Fibroblast of upper back skin (primary cell): ENCODE data around the gene RETN.
"Not testable (repeated sequence)": the region's sequence is repeated elsewhere in the genome, so short reads cannot be mapped to it uniquely, and the experiment has no call there.

Experiments
- DNase-seq: peaks from one replicate; pipeline ENCODE4 v3.0.0-alpha.2; 2013

Gene RETN

GRCh38 chr19:7638802-7639465 lies 29.9 kb upstream of the RETN start:
- DNase-seq: no peak

DNA sequence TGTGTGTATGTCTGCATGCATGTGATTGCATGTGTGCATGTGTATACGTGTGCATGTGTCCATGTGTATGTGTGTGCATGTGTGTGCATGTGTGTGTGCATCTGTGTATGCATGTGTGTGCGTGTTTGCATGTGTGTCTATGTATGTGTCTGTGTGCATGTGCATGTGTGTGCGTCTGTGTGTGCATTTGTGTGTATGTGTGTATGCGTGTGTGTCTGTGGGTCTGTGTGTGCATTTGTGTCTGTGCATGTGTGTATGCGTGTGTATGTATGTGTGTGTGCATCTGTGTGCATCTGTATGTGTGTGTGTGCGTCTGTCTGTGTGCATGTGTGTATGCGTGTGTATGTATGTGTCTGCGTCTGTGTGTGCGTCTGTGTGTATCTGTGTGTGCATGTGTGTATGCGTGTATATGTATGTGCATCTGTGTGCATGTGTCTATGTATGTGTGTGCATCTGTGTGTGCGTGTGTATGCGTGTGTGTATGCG lies 28.9 kb upstream of the RETN start:
- no peak for DNase-seq

DNA sequence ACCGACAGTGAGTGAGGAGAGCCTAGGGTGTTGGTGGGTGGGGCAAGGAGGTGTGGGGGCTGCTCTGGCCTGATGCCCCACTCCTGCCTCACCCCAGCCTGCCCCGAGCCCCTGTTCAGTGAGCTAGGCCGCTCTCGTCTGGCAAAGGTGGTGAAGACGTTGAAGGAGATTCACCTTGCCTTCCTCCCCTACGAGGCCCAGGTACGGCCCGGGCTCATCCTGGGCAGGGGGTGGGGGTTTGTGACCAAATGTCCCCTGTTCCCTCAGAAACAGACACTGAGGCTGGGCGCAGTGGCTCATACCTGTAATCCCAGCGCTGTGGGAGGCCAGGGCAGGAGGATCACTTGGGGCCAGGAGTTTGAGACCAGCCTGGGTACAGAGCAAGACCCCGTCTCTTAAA lies 28.0 kb upstream of the RETN start:
- DNase-seq: no peak

- no peak for DNase-seq
These were observed 27.3 kb upstream of the RETN start for GRCh38 chr19:7641290-7642276.

DNA sequence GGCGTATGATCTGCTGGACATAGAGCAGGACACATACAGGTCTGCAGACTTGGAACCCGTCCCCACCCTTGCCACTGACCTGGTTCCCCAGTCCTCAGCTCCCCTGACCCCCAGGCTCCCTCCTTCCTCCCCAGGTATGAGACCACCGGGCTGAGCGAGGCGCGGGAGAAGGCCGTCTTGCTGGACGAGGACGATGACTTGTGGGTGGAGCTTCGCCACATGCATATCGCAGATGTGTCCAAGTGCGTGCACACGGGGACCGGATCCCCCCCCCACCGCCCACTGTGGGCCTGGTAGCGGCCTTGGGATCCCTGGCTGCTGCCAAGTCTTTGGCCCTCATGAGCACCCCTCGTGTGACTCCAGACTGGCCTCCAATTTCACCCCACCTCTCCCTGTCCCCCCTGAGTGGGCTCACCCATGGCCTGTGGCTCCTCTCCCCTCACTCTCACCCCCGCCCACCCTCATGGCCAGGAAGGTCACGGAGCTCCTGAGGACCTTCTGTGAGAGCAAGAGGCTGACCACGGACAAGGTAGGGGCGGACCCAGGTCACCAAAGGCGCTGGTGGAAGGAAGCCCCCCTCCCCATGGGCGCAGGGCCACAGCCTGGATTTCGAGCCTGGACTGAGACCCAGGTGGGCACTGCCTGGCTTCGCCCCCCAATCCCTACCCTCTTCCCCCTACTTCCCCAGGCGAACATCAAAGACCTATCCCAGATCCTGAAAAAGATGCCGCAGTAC lies 26.4 kb upstream of the RETN start:
- DNase-seq: no peak

- no peak for DNase-seq
These were observed 25.8 kb upstream of the RETN start for GRCh38 chr19:7643031-7643415.

- DNase-seq: not testable (repeated sequence)
These were observed 25.0 kb upstream of the RETN start for GRCh38 chr19:7643629-7644549.

GRCh38 chr19:7644550-7644877 lies 24.3 kb upstream of the RETN start:
- no peak for DNase-seq

GRCh38 chr19:7645163-7645562 lies 23.7 kb upstream of the RETN start:
- DNase-seq: no peak

GRCh38 chr19:7645656-7646425 lies 23.0 kb upstream of the RETN start:
- no peak for DNase-seq

DNA sequence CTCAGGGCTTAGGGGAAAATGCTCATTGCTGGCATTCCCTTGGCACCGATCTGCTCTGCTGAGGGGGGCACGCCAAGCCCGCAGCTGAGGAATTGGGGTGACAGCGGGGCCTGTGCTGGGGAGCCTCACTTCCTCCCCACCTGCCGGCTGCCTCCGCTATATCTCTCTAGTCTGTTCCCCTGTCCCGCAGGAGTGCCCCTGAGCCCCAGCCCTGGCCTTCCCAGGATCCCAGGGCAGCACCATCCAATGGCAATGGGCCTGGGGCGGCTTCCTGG lies 22.5 kb upstream of the RETN start:
- DNase-seq: no peak

DNA sequence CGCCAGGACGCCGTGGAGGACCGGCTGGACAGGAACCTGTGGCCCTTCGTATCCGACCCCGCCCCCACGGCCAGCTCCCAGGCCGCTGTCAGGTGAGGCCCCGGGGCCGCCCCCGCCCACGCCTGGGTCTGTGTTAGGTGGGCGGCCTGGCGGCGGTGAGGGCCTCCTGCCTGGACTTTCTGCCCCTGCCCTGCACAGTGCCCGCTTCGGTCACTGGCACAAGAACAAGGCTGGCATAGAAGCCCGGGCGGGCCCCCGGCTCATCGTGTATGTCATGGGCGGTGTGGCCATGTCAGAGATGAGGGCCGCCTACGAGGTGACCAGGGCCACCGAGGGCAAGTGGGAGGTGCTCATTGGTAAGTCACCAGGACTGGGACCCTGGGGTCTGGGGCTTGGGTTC lies 21.7 kb upstream of the RETN start:
- DNase-seq: no peak

DNA sequence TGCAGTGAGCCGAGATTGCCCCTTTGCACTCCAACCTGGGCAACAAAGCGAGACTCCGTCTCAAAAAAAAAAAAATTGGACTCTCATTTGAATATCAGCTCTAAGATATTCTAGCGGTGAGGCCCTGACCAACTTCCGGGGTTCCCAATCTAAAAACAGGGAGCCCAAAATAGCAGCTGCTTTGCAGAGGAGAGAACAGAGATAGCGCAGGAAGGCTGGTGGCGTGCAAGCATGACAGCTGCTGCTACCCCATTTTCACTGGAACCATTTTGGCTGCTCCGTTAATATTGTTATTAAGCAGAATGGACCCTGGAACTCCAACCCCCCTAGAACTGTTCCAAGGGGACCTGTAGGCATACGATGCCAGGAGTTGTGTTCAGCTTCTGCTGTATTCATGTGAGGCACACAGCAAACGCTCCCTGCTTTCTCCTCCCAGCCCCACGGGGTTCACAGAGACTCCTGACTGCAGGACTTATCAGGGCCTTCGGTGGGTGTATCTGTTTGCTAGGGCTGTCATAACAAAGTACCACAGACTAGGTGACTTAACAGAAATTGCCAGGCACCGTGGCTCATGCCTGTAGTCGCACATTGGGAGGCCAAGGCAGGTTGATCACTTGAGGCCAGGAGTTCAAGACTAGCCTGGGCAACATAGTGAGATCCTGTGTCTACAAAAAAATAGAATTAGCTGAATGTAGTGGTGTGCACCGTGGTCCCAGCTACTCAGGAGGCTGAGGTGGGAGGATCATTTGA lies 20.4 kb upstream of the RETN start:
- no peak for DNase-seq

DNA sequence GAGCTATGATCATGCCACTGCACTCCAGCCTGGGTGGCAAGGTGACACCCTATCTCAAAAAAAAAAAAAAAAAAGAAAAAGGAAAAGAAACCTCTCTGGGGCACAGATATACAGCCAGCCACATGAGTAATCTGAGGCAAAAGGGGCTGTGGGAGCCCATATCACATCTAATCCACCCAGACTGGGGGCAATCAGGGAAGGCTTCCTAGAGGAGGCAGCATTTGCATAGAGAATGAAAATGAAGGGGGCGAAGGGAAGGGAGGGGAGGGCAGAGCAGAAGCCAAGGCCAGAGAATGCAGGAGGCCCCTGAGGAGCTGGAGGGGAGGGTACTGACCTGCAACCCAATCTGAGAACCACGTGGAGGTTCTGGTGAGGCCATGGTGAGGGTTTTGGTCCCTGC lies 18.7 kb upstream of the RETN start:
- no peak for DNase-seq

DNA sequence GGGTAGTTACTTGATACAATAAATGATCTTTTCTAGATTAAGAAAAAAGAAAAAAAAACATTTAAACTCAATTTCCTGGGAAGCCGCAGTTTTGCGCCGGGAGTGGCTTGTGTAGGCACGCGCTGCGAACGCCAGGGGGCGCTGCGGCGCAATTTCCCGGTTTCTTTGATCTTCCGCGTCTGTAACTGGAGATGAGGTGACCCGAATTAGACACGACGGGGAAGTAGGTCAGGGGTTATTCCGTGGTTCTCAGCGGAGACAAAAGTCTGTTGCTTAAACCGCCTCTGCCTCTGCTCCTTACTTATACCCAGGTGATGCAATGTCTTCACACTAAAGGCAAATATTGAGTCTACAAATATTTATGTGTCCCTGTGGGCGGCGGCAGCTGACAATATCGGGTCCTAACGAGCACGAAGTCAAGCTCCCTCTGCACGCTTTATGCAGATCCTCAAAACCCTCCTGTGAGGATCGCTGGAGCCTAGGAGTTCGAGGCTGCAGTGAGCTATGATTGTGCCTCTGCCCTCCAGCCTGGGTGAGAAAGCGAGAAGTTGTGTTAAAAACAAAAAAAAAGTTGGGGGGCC lies 16.7 kb upstream of the RETN start:
- peak; percentile 59 for DNase-seq

DNA sequence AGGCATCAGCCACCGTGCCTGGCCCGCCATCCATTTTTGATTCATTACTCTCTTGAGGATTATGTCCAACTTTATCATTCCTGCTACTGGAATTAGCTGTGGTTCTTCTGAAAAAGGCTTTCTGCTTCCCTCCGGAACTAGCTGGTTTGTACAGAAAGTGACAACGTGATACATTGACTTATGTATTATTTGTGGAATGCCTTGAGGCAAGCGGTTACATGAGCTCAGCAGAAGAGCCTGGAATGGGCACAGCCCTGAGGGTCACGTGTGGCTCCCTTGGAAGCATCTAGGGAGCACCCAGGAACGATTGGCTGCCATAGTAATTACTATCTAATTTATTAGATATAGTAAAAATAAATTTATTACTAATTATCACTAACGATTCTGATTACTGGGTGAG lies 14.4 kb upstream of the RETN start:
- peak; percentile 12 for DNase-seq

DNA sequence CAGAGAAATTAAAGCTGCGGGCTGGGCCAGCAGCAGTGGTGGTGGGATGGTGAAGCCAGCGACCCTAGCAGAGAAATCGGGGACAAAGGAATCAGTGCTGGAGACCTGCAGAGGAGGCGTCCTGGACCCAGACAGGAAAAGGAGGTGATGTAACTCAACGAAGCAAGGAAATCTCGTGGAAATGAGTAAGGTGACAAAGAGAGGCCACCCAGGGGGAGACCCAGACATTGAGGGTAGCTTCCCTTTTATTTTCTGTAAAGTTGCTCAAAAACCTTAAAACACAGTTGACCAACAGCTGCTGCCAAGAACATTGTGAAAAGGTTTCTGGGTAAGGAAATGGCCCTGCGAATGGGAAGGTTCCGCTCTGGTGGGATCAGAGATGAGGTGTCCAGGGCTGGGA lies 13.3 kb upstream of the RETN start:
- no peak for DNase-seq

DNA sequence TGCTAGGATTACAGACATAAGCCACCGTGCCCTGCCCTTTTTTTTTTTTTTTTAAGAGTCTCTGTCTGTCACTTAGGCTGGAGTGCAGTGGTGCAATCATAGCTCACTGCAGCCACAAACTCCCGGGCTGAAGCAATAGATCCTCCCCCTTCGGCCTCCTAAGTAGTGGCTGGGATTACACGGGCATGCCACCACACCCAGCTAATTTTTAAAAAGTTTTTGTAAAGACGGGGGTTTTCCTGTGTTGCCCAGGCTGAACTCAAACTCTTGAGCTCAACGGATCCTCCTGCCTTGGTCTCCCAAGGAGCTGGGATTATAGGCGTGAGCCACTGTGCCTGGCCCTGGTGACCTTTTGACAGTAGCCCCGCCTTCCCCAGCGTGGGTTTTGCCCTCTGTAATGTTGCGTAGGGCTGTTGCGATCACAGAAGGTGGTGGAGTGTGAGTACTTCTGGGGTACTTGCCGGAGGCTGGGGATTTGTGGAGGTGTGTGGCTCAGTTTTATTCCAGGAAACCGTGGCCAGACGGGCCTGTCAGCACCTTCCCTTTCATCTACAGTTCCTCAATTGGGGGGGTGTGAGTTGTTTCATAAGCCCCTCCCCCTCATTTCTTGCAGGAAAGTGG lies 11.6 kb upstream of the RETN start:
- DNase-seq: no peak

- DNase-seq: no peak
These were observed 10.6 kb upstream of the RETN start for GRCh38 chr19:7658219-7658686.
